H9 (cell line): ENCODE measurements around the gene INSIG1. TPM values are rescaled to one million over a fixed set of nuclear protein-coding genes. Genes with fewer than 3 reads are reported as not detected.
A peak's percentile ranks its signal among the peaks of the same experiment; 100 is the strongest.

Experiments
- DNase-seq: peaks from one replicate; pipeline ENCODE4 v3.0.0-alpha.2; 2017
- H2AFZ ChIP-seq: one replicate; pipeline ENCODE4 v1.6.1; 2013; ENCODE audit warnings: mild to moderate bottlenecking, low read length, control low read depth, moderate library complexity
- H2AK5ac ChIP-seq: 2 replicates; pipeline ENCODE4 v1.6.1; 2013; ENCODE audit warnings: low read length, control low read depth, mixed read lengths; ENCODE audit not compliant: insufficient read length
- H2BK120ac ChIP-seq: one replicate; pipeline ENCODE4 v1.6.1; 2013; ENCODE audit warnings: low read depth, mild to moderate bottlenecking, low read length, control low read depth, inconsistent platforms; ENCODE audit not compliant: poor library complexity, severe bottlenecking
- H2BK12ac ChIP-seq: 2 replicates; pipeline ENCODE4 v1.6.1; 2013; ENCODE audit warnings: low read length, control low read depth, mixed read lengths, low read depth; ENCODE audit not compliant: insufficient read length
- H2BK15ac ChIP-seq: 2 replicates; pipeline ENCODE4 v1.6.1; 2013; ENCODE audit warnings: low read depth, low read length, control low read depth
- H2BK20ac ChIP-seq: one replicate; pipeline ENCODE4 v1.6.1; 2013; ENCODE audit warnings: low read depth, mild to moderate bottlenecking, low read length, control low read depth, inconsistent platforms; ENCODE audit not compliant: poor library complexity, severe bottlenecking
- H2BK5ac ChIP-seq: 2 replicates; pipeline ENCODE4 v1.6.1; 2013; ENCODE audit warnings: low read length, control low read depth, mixed read lengths; ENCODE audit not compliant: insufficient read length
- H3K14ac ChIP-seq: 2 replicates; pipeline ENCODE4 v1.6.1; 2013; ENCODE audit warnings: low read length, control low read depth; ENCODE audit not compliant: insufficient read depth
- H3K18ac ChIP-seq: 2 replicates; pipeline ENCODE4 v1.6.1; 2013; ENCODE audit warnings: low read depth, mild to moderate bottlenecking, mixed read lengths, low read length, control low read depth; ENCODE audit not compliant: insufficient read length
- H3K23ac ChIP-seq: 2 replicates; pipeline ENCODE4 v1.6.1; 2013; ENCODE audit warnings: low read length, control low read depth, mixed read lengths, low read depth; ENCODE audit not compliant: insufficient read length
- H3K23me2 ChIP-seq: 2 replicates; pipeline ENCODE4 v1.6.1; 2013; ENCODE audit warnings: low read depth, mild to moderate bottlenecking, mixed read lengths, low read length, control low read depth; ENCODE audit not compliant: insufficient read length, poor library complexity, severe bottlenecking
- H3K27ac ChIP-seq: 2 replicates; pipeline ENCODE4 v1.5.1; 2013; ENCODE audit warnings: low read length, control low read depth, mixed read lengths, low read depth; ENCODE audit not compliant: insufficient read length
- H3K27me3 ChIP-seq: 2 replicates; pipeline ENCODE4 v1.6.1; 2013; ENCODE audit warnings: low read length, control low read depth, inconsistent platforms; ENCODE audit not compliant: insufficient read depth
- H3K4ac ChIP-seq: 2 replicates; pipeline ENCODE4 v1.6.1; 2013; ENCODE audit warnings: low read depth, mild to moderate bottlenecking, control low read depth, inconsistent platforms, low read length, moderate library complexity
- H3K4me1 ChIP-seq: 2 replicates; pipeline ENCODE4 v1.6.1; 2013; ENCODE audit warnings: low read length, control low read depth, inconsistent platforms; ENCODE audit not compliant: insufficient read depth
- H3K4me2 ChIP-seq: 2 replicates; pipeline ENCODE4 v1.6.1; 2013; ENCODE audit warnings: low read length, control low read depth, mixed read lengths; ENCODE audit not compliant: insufficient read length, insufficient read depth
- H3K56ac ChIP-seq: 2 replicates; pipeline ENCODE4 v1.6.1; 2013; ENCODE audit warnings: low read depth, mild to moderate bottlenecking, mixed read lengths, low read length, control low read depth; ENCODE audit not compliant: insufficient read length
- H3K79me1 ChIP-seq: 2 replicates; pipeline ENCODE4 v1.6.1; 2013; ENCODE audit warnings: low read depth, mild to moderate bottlenecking, moderate library complexity, low read length, control low read depth, inconsistent platforms; ENCODE audit not compliant: insufficient read depth, poor library complexity, severe bottlenecking
- H3K79me2 ChIP-seq: 2 replicates; pipeline ENCODE4 v1.6.1; 2013; ENCODE audit warnings: low read length, control low read depth, inconsistent platforms; ENCODE audit not compliant: insufficient read depth
- H3K9ac ChIP-seq: 2 replicates; pipeline ENCODE4 v1.6.1; 2013; ENCODE audit warnings: low read length, control low read depth, mixed read lengths; ENCODE audit not compliant: insufficient read length; ENCODE audit errors: extremely low read depth
- H3K9me3 ChIP-seq: one replicate; pipeline ENCODE4 v1.6.1; 2013; ENCODE audit warnings: low read depth, low read length, inconsistent platforms; ENCODE audit not compliant: control insufficient read depth
- H3T11ph ChIP-seq: one replicate; pipeline ENCODE4 v1.6.1; 2013; ENCODE audit warnings: mild to moderate bottlenecking, low read length, control low read depth, inconsistent platforms
- H4K20me1 ChIP-seq: one replicate; pipeline ENCODE4 v1.6.1; 2013; ENCODE audit not compliant: control insufficient read depth, insufficient read length, insufficient read depth
- H4K5ac ChIP-seq: 2 replicates; pipeline ENCODE4 v1.6.1; 2013; ENCODE audit warnings: low read depth, mild to moderate bottlenecking, mixed read lengths, low read length, control low read depth; ENCODE audit not compliant: insufficient read length
- H4K8ac ChIP-seq: replicated peaks from 2 replicates; pipeline ENCODE4 v1.6.1; 2013; ENCODE audit warnings: low read length, control low read depth, mixed read lengths, low read depth; ENCODE audit not compliant: insufficient read length
- H4K91ac ChIP-seq: 2 replicates; pipeline ENCODE4 v1.6.1; 2013; ENCODE audit warnings: low read depth, mild to moderate bottlenecking, moderate library complexity, mixed read lengths, low read length, control low read depth; ENCODE audit not compliant: insufficient read length
- H3K27ac Mint-ChIP-seq, 3 experiments: 2 replicates in 2 of 3; 3 replicates in 1 of 3; pipeline ENCODE4 v1.8.0; 2020 to 2021; ENCODE audit warnings: mixed read lengths in 3 of 3, mild to moderate bottlenecking in 1 of 3, moderate library complexity in 1 of 3
- H3K27me3 Mint-ChIP-seq: 2 replicates; pipeline ENCODE4 v1.8.0; 2021; ENCODE audit warnings: low read depth, mild to moderate bottlenecking, moderate library complexity, mixed read lengths
- H3K36me3 Mint-ChIP-seq, 3 experiments: 2 replicates in 2 of 3; 3 replicates in 1 of 3; pipeline ENCODE4 v1.8.0; 2020 to 2021; ENCODE audit warnings: low read depth in 3 of 3, mixed read lengths in 3 of 3; ENCODE audit not compliant: insufficient read depth in 1 of 3
- H3K4me1 Mint-ChIP-seq, 2 experiments: 2 replicates each; pipeline ENCODE4 v1.8.0; 2020; ENCODE audit warnings: mixed read lengths in 2 of 2
- H3K4me3 Mint-ChIP-seq, 2 experiments: 2 replicates in 1 of 2; 3 replicates in 1 of 2; pipeline ENCODE4 v1.8.0; 2020 to 2021; ENCODE audit warnings: mild to moderate bottlenecking in 2 of 2, mixed read lengths in 2 of 2, moderate library complexity in 1 of 2
- H3K9me3 Mint-ChIP-seq, 2 experiments: 2 replicates in 1 of 2; 3 replicates in 1 of 2; pipeline ENCODE4 v1.8.0; 2020; ENCODE audit warnings: mild to moderate bottlenecking in 2 of 2, mixed read lengths in 2 of 2, moderate library complexity in 1 of 2
- CTCF ChIP-seq: fragments of 200-600 bp; sonication (generic); conservative IDR thresholded peaks from 3 replicates; pipeline ENCODE4 v1.8.0; 2021; ENCODE audit warnings: antibody characterized with exemption, mild to moderate bottlenecking
- WGBS: extraction: QIAGEN DNeasy Blood & Tissue Kit; methylation state at CpG from one replicate; pipeline ENCODE4 v1.1.7; 2013; ENCODE audit warnings: missing lambda C conversion rate, low lambda C conversion rate, mixed read lengths; ENCODE audit not compliant: insufficient read length; ENCODE audit errors: extremely low coverage; 5-methylcytosine and 5-hydroxymethylcytosine counted together
- total RNA-seq: library from RNA; stranded (reverse); gene quantifications from 2 replicates; pipeline ENCODE4 v1.2.1, GENCODE V29; 2021

Gene INSIG1
- total RNA-seq, 1 experiment from 2014 or later: 23.3 TPM

- Histone ChIP-seq H4K5ac (no peak overlapping the region), H3K4me2 (peak overlapping the region; percentile 12), H4K91ac (no peak overlapping the region), H2AK5ac (no peak overlapping the region), H3K18ac (no peak overlapping the region), H3K9me3 (no peaks in the 10 kb centered on the region), H3K9ac (no peak overlapping the region), H3K23me2 (no peaks in the 10 kb centered on the region), H3K56ac (no peak overlapping the region), H2BK12ac (no peak overlapping the region), H3K14ac (no peak overlapping the region), H3K23ac (no peak overlapping the region), H2BK20ac (no peak overlapping the region), H2BK120ac (no peak overlapping the region), H3K79me2 (no peaks in the 10 kb centered on the region), H3K27me3 (peaks cover 3% of the 10 kb centered on the region; the same call in 1 of the 2 replicates), H3K4me1 (no peaks in the 10 kb centered on the region), H4K20me1 (peaks cover 4% of the 10 kb centered on the region), H3K27ac (no peak overlapping the region), H2AFZ (no peak overlapping the region), H3K79me1 (no peaks in the 10 kb centered on the region), H3K4ac (no peak overlapping the region), H2BK5ac (no peak overlapping the region), H4K8ac (no peak overlapping the region), H3T11ph (no peak overlapping the region), H2BK15ac (no peak overlapping the region)
- no peak overlapping the region for H3K27ac Mint-ChIP-seq
- DNase-seq: no peak
- no peaks in the 10 kb centered on the region for H3K36me3 Mint-ChIP-seq
- H3K4me3 Mint-ChIP-seq: peak overlapping the region; percentile 15 to 66; a peak in 4 of 5 replicates
- H3K9me3 Mint-ChIP-seq: peaks cover 0 to 9% of the 10 kb centered on the region in 2 experiments; a peak in 2 of 5 replicates
- peaks cover 93% of the 10 kb centered on the region for H3K27me3 Mint-ChIP-seq
- H3K4me1 Mint-ChIP-seq: peaks cover 16 to 37% of the 10 kb centered on the region in 2 experiments
- WGBS: no CpG with 5 or more reads among the region's 16 CpGs
- TF ChIP-seq CTCF: no peak
Observed at GRCh38 chr7:155358948-155359712, 61.5 kb downstream of the INSIG1 start.

Other genes starting within 250 kb of the INSIG1 start
- not detected in 2 replicates for gene HTR5A, start 227.6 kb upstream of the INSIG1 start, total RNA-seq
- 0.07 and 0.15 TPM in 2 replicates for gene EN2, start 160.3 kb downstream of the INSIG1 start, total RNA-seq
- not detected in 2 replicates for gene CNPY1, start 248.7 kb downstream of the INSIG1 start, total RNA-seq